IPS-NIHi7 (cell line): ENCODE data around the gene SLC35C1.

Experiments
- DNase-seq: peaks from one replicate; pipeline ENCODE4 v3.0.0; 2012; ENCODE audit warnings: mixed read lengths; ENCODE audit errors: extremely low spot score

The SLC35C1 gene

DNA sequence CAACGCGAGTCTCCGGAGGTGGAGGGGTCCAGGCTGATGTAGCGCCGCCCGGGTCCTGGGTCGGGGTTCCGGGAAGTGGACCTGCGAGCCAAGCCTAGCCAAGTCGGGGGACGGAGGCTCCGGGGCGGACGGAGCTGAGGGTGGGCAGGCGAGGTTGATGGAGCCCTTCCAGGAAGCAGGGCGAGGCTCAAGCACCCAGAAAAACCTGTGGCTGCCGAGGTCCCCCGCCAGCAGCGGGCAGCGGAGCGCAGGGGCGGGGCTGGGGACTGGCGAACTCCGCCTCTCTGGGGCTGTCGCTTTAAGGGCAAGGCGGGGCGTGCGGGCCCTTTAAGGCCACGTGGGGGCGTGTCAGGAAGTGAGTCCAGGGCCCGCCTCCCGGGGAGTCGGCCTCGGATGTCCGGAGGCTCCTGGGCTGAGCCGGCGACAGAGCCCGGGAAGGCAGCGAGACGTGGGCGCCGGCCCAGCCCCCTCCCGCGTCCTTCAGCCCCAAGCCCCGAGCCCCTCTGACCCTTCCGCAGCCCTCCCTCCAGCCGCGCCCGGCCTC, at the start of gene SLC35C1:
Gene SLC35C1 (plus strand): TSS at position 389 of the 544 bp plus-strand sequence. CDS start 653 bp downstream, outside the sequence.
- DNase-seq = peak; percentile 99

DNA sequence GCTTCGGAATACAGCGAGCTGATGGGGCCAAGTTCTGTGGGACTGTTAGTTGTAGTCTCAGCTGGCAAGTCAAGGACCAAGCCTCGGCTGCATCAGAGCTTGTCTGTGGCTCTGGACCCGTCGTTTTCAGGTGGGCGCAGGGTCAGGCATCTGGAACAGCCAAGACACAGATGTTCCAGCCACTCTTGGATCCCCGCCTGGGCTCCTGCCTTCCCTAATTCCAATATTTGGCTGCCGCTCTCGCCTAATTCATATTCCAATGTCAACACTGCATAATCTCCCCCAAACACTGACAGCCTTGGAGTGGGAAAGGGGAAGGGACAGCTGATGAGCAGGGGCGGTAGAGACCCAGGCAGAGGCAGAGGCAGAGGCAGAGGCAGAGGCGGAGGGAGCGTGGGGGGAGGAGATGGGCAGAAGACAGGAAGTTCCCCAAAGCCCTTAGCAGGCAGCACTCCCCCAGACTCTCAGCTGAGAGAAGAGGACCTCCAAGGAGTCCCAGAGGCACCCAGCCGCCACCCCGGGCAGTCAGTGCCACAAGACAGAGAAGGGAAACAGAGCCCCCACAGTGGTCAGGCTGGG, 49.6 kb upstream of the SLC35C1 start:
- DNase-seq = no peak

DNA sequence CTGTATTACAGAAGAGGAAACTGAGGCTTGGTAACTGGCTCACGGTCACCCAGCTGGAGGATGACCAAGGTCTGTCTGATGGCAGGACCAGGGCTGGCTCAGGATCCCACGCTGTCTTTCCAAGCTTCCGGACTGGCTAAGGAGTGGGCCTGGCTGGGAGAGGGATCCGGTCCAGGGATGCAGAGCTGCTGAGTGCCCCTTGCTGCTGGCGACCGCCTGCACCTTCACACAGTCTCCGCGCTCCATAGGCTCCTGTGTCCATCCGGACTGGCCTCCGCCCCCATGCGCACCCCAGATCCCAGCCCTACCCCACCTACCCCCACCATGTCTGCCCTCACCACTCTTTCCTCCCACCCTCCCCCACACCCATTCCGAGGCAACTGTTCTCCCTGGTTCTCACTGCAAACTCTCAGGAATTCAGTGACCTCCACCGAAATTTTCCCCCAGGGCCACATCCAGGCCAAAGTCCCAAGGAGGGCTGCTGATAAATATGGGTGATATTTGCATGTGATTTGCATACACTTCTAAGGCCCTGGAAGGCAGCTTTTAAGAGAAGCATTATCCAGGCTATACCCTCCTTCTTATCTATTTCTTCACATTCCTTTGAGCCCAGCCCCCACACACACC, 48.5 kb upstream of the SLC35C1 start:
- no peak for DNase-seq

DNA sequence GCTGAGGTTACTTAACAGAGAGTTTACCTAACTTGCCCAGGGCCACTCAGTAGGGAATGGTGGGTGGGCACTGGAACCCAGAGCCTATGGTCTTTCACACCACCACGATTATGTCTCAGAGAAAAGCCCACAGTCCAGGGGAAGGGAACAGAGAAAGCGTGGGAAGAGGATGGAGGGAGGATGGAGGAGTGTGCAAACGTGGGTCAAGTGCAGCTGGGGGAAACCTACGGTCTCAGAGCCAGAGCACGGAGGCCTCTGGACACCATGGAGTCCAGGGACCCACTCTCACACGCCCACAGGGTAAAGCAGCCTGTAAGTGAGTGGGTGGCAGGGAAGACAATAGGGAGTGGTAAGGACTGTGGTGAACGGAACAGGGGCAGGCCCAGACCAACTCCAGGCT, 47.3 kb upstream of the SLC35C1 start:
- no peak for DNase-seq

DNA sequence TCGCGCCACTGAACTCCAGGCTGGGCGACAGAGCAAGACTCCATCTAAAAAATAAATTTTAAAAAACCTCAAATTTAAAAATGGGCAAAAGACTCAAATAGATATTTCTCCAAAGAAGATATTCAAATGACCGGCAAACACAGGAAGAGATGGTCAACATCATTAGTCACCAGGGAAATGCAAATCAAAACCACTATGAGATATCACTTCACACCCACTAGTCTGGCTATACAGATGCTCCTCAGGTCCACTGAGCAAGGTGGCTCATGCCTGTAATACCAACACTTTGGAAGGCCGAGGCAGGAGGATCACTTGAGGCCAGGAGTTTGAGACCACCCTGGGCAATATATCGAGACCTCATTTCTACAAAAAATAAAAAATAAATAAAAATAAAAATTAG, 43.3 kb upstream of the SLC35C1 start:
- no peak for DNase-seq

DNA sequence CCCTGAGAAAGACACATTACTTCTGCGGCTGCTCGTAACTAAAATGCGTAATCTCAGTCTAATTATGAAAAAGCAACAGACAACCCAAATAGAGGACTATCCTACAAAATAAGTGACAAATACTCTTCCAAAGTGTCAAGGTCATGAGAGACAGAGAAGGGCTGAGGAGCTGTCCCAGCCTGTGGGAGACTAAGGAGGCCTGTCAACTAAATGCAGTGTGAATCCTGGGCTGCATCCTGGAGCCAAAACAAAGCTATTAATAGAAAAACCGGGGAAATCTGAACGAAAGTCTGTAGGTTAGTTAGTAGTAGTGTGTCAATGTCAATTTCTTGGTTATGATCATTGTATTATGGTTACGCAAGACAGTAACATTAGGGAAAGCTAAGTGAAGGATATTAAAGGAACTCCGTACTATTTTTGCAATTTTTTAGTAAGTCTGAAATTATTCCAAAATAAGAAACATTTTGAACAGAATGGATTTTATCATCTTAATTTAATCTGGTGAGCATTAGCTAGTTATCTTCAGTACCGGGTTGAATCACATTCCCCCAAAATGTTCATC, 39.8 kb upstream of the SLC35C1 start:
- no peak for DNase-seq

DNA sequence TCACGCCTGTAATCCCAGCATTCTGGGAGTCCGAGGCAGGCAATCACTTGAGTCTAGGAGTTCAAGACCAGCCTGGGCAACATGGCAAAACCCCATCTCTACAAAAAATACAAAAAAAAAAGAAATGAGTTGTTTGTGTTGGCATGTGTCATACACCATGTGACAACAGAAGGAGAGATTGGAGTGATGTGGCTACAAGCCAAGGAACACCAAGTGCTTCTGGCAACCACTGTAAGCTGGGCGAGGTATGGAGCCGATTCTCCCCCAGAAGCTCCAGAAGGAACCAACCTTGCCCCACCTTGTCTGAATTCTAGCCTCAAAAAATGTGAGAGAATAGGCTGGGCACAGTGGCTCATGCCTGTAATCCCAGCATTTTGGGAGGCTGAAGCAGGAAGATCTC, 39.1 kb upstream of the SLC35C1 start:
- DNase-seq = no peak

DNA sequence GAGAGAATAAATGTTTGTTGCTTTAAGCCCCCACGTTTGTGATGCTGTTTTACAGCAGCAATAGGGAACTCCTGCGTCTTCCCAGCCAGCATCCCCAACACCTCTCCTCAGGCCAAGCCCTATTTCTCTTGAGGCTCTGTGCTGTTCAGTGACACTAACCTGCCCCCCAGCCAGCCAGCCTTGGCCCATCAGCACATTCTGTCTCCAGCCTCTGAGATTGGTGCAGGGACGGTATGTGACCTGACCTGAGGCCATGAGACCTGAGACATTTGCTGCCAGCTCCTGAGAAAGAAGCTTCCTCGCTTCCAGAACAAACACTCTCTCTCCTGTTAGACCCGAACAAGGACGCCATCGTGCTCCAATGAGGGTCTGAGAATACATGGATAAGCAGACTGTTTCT, 38.5 kb upstream of the SLC35C1 start:
- no peak for DNase-seq

DNA sequence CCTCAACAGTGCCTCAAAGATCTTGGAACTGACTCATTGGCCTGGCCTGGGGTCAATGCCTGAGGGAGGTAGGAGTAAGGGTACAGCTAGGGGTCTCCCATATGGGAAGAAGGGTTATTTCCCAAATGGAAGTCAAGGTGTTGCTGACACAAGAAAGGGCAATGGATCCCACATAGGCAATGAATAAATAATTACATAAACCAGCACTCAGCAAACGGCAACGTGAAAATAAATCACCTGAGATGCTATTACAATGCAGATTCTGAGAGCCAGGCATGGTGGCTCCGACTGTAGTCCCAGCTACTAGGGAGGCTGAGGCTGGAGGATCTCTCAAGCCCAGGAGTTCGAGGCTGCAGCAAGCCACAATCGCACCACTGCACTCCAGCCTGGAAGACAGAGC, 36.5 kb upstream of the SLC35C1 start:
- no peak for DNase-seq

DNA sequence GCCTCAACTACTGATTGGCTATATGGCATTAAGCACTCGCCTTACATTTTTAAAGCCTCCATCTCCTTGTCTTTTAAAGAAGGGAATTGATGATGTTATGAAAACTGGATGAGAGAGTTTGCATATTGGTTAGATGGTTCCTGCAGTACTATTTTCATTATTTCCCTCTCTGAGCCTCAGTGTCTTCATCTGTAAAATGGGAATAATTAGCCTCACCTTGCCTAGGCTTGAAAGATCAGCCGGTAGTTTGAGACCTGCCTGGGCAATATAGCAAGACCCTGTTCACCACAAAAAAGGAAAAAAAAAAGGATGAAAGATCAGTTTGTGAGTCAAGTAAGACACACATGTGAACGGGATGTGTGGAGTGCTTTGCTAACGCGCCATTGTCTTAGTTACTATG, 35.0 kb upstream of the SLC35C1 start:
- DNase-seq = no peak

DNA sequence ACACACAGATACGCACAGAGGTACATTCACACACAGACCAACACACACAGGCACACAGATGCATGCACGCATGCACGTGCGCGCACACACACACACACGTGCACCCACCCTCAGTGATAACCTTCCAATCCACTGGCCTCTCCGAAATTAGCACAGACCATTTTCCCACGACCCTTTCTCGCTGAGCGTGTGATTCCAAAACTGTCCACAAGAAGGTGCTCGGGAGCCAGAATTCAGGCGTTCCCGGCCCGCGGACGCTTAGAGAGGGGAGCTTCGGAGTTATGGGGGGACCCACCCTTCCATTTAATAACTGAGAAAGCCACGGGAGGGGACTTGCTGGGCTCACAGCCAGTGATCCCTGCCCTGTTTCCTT, 33.8 kb upstream of the SLC35C1 start:
- DNase-seq = peak; percentile 77

DNA sequence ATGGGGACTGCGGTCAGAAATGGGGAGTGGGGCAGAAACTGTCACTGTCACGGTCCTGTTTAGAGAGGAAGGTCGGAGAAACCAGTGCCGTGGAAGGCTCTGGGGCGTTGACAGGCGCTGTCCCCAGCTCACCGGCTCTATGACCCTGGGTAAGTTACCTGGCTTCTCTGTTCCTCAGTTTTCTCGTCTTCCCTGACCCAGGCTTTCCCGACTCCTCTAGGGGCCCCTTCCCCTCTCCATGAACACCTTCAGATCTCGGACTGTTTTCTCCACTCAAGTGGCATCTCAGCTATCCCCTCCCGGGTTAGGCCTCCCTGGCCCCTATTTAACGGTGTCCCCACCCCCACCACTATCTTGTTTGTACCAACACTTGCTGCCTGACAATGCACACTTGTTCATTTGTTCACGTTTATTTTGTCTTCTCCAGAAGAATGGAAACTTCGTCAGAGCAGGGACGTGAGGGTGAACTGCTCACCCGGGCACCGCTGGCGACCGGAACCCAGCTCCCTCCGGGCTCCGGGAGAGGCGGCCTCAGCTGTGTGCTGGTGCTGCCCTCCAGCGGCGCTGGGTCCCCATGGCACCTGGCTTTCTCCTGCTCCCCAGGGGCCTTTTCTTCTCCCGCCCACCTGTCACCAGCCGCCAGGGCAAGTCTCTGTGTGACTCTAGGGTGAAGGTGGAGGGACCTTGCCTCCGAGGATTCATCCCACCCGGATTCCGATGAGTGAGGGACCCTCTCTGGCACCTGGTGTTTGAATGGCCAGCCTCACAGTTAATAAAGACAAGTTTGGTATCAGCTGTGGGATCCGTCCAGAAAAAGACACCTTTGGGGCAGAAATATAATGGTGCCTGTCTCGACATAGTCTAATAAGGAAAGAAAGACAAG, 33.1 kb upstream of the SLC35C1 start:
- peak; percentile 99 for DNase-seq

DNA sequence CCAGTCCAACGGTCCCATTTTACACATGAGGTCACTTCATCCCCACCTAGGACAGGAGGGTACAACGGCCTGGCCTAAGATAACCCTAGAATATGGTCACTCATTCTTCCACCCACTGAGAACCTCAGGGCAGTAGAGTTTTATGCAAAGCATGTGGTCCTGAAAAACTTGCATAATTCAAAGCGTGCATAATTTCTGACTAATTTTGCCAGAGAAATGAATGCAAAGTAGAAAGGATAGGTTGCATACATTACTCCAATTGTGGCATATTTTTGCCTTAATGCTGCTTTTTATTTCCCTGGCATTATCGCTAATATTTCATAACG, 32.5 kb upstream of the SLC35C1 start:
- no peak for DNase-seq

DNA sequence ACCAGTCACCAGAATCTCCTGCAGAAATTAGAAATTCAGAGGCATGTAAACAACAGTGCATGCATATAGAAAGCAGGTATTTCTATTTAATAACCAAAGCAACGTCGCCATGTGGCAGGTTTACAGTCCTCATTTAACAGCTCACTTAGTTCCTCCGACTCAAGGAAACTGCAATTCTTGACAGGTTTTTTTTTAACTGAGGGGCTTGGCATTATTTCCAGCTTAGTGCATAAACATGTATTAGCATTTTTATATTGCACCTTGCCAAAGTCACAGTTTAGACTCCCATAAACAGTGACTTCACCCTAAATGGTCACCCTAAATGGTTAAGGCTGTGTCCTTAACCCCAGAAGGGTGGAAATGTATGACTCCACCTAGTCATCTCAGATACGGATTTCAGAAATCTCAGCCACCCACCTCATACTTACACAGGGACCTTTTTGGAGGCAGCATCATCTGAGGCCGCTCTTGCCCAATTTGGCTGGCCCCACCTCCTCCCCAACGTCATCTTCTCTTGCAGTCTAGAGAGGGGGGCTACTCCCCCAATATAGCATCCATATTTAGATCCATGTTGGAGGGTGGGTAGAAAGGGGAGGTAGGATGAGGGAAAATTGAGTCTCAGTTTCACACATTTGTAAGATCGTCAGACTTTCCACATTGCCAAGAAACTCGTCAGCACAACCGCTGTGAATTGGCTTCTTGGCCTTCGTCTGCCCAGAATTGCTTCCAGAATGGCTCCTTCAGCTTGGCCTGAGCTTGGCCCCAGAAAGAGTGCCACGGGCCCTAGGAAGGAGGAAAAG, 31.8 kb upstream of the SLC35C1 start:
- no peak for DNase-seq

DNA sequence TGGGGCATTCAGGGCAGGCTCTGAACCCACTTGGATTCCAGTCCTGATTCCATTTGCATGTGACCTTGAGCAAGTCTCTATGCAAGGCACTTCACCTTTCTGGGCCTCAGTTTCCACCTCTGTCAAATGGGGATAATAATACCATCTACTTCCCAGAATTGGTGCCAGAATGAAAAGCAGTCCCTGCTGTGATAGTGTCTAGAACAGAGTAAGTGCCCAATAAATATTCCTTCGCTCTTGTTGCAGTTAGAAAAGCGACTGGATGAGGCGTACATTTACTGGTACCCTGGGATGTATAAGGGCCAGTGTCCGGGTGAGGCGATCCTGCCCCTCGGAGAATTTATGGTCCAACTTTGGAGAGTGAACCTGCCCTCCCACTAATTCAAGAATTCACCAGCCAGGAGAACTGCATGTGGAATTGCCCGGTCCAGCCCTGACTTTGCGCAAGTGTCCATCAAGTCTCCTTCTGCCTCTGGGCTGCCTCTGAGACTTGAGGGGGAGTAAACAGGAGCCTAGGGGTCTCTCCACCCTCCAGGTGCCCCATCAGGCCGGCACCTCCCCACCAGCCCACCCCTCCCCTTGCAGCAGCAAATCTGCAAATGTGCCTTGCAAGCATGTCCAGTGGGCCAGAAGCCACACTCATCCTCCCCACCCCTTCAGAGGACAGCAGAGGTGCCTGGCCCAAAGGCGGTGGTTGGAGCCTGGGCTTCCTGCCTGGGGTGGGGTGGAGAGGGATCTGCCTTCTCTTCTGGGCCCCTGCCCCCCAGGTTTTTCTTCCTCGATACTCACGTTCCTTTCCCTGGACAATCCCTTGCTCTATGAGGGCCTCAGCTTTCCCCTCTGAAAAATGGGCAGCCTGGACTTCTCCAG, 30.9 kb upstream of the SLC35C1 start:
- DNase-seq = peak; percentile 6

DNA sequence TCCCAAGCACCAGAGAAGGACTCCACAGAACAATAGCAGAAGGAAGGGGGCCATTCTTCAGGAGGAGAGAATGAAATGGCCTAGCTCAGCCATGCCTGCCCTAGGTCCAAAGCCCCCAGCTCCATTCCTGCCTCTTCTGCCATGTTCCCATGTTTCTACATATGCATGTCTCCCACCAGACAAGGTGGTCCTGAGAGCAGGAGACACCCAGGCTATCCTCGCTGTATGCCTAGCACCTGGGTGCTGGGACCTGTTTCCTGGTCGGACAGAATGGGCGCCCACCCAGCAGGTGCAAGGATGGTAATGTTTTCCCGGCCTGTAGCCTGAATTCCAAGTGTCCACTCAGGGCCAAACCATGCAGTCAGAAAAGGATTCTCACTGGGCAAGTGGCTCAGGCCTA, 30.2 kb upstream of the SLC35C1 start:
- DNase-seq = no peak

DNA sequence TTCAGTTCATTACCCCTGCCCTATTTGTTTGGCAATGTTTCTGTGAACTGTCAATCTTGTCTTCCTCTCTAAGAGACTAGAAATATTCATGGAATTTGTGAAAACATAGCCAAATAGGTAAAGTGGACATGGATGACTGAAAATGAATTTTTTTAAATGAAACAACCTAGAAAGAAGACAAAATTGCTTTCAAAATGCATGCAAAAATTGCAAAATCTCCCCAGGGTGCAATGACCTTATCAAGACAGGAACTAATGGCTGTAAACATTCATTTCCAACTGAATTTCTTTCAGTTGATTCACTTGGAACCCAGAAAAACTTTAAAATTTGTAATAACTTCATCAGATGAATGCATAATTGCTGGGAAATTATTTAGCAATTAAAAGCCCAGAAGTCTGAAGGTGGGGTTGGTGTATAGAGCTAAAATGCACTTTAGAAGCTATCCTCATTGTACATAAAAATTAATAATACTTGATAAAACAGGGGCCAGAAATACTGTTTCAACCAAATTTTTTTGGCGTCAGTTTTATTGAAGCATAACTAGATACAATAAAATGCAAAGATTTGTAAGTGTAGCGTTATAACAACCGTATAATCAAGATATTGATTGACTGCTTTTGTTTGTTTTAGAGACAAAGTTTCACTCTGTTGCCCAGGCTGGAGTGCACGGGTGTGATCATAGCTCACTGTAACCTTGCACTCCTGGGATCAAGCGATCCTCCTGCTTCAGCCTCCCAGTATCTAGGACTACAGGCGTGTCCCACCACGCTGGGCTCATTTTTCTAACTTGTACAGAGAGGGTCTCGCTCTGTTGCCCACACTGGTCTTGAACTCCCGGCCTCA, 27.6 kb upstream of the SLC35C1 start:
- no peak for DNase-seq

DNA sequence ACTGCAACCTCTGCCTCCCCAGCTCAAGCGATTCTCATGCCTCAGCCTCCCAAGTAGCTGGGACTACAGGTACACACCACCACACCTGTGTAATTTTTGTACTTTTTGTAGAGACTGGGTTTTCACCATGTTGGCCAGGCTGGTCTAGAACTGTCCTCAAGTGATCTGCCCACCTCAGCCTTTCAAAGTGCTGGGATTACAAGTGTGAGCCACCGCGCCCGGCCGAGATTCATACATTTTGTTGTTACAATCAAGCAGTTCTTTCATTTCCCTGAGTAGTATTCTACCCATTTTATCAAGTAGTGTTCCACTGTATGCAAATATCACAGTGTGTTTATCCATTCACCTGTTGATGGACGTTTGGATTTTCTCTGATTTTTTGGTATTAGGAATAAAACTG, 26.6 kb upstream of the SLC35C1 start:
- DNase-seq = no peak

DNA sequence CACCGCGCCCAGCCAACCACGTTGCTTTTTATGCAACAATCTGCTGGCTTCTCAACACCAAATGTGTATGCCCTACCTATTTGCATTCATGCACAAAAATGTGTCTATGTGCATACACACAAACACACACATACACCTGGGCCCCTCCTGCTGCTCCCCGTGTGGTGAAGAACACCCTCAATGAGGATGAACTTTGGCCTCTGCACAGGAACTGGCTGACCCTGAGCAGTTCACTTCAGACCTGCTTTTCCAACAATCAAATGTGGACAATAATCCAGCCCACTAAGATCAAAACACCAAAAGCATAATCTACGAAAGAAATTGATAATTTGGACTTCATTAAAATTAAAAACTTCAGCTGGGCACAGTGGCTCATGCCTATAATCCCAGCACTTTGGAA, 25.3 kb upstream of the SLC35C1 start:
- no peak for DNase-seq

DNA sequence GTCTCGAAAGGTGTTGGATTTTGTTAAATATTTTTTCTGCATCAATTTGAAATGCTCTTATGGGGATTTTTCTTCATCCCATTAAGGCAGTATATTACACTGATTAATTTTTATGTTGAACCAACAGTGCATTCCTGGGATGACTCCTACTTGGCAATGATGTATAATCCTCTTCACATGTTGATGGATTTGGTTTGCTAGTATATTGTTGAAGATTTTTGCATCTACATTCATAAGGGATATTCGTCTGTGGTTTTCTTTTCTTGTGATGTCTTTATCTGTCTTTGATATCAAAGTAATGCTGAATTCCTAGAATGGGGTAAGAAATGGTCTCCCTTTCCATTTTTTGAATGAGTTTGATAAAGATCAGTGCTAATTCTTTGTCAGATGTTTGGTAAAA, 18.7 kb upstream of the SLC35C1 start:
- no peak for DNase-seq
